NAMALWA (cell line): ENCODE data around the gene PCTP.

Experiments used
- DNase-seq: peaks from one replicate; pipeline ENCODE4 v3.0.0-alpha.2; 2015; ENCODE audit warnings: low spot score

PCTP gene

DNA sequence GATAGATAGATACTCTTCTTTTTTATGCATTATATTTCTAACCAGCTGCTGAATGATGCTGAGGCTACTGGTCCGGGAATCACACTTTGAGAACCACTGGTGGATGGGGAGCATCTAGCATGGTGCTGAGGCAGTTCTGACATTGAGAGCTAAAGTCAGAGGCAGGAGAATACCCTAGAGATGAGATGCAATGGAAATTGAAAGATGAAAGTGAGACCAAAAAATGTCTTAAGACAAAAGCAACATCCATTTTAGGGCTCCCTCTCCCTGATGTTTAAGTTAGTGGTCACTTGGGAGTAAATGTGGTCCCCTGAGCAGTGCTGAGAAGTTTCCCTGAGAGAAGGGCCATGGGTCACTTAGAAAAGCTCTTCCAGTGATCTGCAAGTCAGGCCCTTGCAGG lies 6.8 kb downstream of the PCTP start:
- DNase-seq: no peak

DNA sequence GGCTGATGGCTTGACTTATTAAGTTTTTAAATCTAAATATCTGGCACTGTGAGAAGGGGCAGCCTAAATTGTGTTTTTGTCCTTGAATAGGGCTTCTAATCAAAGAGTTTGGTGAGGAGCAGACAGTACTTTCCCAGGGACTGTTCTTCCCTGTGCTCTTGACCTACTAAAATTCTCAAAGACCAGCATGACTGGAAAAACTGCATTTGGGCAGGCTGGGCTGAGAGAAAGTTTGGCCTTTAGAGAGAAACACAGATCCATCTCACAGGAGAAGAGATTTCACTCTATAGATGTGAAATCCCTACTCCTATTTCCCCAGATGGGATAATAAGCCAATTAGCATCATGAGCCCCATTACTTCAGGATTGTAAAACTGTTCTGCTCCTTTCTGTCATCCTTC lies 7.3 kb downstream of the PCTP start:
- no peak for DNase-seq

GRCh38 chr17:55760643-55761355 lies 9.9 kb downstream of the PCTP start:
- no peak for DNase-seq

GRCh38 chr17:55762086-55762858 lies 11.4 kb downstream of the PCTP start:
- DNase-seq: no peak

- DNase-seq: no peak
Measured at GRCh38 chr17:55763856-55764255, 13.0 kb downstream of the PCTP start.

DNA sequence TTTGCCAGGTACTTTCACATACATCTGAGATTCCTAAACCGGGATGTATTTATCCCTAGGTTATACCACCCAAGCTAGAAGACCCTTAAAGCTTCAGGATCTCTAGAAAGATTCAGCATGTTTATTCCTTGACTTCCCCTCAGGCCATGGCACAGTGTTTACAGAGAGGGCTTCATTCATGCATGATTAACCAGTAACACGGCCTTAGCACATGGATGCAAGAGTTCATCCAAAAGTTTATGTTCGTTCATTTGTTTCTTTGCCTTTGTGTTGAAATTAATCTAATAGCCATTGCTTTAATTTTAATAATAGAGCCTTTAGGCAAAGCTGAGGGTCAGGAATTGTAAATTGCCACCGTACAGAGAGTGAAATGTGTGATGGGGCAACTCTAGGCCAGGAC lies 13.8 kb downstream of the PCTP start:
- no peak for DNase-seq

GRCh38 chr17:55765472-55765871 lies 14.6 kb downstream of the PCTP start:
- no peak for DNase-seq

DNA sequence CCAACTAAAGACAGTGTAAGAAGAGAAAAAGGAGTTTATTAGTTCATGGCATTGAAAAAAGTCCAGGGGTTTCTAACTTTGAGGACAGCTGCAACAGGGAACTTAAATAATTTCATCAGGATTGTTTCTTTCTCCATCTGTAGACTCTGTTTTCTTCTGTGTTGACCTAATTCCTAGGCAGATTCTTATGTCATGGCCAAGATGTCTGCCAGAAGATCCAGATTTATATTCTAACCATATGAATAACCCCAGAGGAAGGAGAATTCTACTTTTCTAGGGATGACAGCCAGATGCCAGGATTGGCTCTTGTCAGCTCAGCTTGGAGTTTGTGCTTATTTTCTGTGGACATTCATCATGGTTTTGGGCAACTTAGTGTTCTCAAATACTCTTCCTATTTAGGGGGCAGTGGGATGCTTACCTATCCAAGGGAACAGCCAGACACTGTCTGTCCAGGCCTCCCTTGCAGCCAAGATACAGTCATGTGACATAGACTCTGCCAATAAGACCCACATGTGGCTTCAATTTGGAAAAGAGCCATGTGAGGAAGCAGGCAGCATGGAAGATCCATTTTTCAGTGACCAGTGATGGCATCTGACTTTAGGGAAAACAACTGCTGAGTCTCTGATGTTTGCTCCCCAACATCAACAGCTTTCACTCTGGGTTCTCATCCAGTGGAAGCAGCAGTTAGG lies 18.2 kb downstream of the PCTP start:
- no peak for DNase-seq

DNA sequence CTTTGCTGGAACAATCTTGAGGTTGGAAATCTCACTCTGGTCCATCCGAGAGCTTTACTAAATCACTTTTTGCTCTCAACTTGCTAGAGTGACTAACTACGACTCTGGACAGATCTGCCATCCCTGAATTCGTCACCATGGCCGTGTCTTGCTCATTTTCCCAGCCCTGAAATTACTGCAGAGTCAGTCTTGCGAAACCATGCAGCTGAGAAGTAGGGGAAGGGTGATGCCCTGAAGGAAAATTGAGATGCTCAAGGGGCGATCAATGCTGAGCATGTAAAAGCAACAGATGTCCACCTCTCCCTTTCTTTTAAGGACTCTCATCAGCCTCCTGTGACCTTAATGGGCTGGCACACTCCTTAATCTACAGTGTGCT lies 18.8 kb downstream of the PCTP start:
- no peak for DNase-seq

DNA sequence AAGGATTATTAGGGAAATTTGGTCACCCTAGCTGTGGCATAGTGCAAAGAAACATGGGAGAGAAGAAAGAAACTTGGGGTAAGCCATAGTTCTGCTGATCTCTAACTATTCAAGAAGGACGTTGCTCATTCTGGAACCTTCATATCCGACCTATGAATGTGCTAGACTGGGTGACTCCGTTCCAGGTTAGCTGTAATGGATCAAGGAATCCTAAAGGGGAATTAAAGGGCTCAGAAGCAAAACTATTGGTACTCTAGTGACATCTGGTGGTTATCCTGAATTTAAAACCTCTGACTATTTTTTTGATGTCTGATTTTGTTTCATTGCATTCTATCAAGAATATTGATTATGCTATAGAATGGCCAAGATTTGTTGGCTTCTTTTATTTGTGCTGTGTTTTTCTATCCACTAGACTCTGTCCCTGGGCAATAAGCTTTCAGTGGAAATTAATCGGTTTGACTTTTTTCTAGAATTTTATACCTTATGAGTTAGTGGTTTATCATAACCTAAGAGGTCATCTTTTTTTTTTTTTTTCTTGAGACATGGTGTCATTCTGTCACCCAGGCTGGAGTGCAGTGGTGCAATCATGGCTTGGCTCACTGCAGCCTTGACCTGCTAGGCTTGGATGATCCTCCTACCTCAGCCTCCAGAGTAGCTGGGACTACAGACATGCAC lies 19.5 kb downstream of the PCTP start:
- DNase-seq: peak; percentile 57

GRCh38 chr17:55772086-55772485 lies 21.2 kb downstream of the PCTP start:
- DNase-seq: no peak

DNA sequence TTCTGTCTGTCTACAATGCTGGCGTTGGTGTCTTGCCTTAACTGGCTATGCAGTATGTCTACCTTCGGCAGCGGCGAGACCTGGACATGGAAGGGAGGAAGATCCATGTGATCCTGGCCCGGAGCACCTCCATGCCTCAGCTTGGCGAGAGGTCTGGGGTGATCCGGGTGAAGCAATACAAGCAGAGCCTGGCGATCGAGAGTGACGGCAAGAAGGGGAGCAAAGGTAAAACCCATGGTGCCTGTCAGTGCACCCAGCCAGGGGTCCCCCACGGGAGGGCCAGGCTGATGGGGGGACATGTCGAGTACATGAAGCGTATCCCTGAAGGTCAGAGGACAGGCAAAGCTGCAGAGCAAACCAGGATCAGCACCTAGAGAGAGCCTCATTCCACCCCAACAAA lies 22.8 kb downstream of the PCTP start:
- no peak for DNase-seq

DNA sequence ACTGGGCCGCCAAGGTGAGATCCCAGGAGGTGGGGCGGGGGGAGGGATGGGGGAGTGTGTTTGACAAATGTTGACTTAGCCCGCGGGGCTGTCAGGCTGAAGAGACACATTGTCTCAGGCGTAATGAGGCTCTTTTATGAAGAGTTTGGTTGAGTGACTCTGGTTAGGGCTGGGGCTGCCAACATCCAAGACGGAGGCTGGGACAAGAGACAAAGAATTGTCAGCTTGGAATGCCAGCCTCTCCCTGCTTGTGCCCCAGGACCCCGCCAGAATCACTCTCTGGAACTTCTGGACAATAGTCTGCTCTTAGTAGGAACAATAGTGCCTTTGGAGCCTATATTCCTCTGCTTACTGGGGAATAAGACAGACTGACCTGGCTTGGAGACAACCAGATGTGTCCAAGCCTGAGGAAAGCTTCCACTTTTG lies 24.0 kb downstream of the PCTP start:
- no peak for DNase-seq

- no peak for DNase-seq
Measured at GRCh38 chr17:55776271-55776670, 25.4 kb downstream of the PCTP start.

GRCh38 chr17:55777471-55777971 lies 26.7 kb downstream of the PCTP start:
- no peak for DNase-seq

GRCh38 chr17:55778389-55779118 lies 27.7 kb downstream of the PCTP start:
- DNase-seq: no peak

- no peak for DNase-seq
Measured at GRCh38 chr17:55783684-55784245, 32.9 kb downstream of the PCTP start.

GRCh38 chr17:55784666-55785065 lies 33.8 kb downstream of the PCTP start:
- DNase-seq: no peak

DNA sequence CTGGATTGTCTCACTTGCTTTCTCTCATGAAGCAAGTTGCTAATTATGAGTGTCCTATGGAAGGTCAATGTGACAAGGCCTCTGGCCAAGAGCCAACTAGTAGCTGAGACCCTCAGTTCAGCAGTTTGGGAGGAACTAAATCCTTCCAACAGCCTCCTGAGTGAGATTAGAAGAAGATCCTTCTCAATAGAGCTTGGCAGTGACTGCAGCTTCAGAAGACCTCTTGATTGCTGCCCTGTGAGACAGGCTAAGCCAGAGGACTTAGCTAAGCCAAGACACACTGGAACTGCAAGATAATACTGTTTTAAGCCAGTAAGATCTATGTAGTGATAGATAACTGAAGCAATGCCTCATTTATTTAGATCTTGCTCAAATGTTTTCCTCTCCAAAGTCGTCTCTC lies 34.3 kb downstream of the PCTP start:
- no peak for DNase-seq

DNA sequence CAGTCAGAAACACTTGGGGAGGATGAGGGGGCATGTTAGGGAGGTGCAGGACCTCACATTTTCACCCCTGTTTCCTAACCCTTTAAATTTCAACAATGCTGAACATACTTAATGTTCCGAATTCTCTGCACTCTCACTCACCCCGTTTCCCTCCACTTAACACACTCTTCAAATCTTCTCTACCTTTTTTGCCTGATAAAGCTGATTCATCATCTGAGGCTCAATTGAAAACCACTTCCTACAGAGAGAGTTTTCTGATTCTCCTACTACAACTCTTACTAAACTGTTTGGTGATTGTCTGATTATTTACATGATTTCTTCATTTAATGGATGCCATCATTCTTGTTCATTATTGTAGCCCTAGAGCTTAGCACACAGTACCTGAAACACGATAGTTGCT lies 42.4 kb downstream of the PCTP start:
- no peak for DNase-seq

DNA sequence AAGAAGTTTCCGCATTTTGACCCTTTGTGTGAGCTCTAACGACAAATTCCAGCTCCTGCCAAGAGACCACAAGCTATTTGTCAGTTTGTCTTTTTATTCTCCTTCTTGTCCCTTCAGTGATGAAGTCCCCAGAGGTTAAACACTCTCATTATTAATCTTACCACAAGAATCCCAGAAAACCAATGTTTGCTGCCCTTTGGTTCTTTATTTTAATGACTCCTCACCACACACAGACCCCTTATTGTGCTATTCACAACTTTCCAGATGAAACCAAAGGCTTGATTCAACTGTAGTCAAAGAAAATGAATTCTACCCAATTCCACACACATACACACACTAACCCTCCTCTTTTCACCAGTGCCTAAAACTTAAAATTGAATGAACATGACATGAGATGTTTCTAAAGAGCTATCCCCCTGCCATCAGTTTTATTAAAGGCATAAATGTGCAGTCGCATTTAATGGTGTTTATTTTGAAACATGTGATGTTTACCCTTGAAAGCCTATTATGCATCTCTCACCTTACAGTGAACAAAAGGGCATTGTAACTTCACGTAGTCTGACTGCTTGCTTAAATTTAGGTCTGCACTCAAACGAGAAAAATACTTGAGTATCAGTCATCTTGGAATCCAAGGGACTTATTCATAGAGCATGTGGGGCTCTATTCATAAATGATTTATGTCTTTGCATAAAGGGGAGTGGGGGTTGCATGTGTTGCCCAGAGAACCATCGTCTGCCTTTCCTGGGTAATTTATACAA lies 44.1 kb downstream of the PCTP start:
- no peak for DNase-seq
